ENCODE measurements around the gene PFKFB2.

GRCh38 chr1:207103892-207104373, 50.9 kb downstream of the PFKFB2 start, which contains the start of gene C4BPA:
- TF ChIP-seq EP300 (conservative IDR thresholded peaks at IDR 0.05; ENCODE audit: poor library complexity, severe bottlenecking) (no peak), CTCF (IDR thresholded peaks at IDR 0.05; ENCODE audit: poor library complexity, severe bottlenecking) (no peak)
